Trophoblast cell (in vitro differentiated cells and primary cell): Measurements from ENCODE around the gene ZNF662.

Source experiments
- DNase-seq, 2 donors: peaks; one replicate each; pipeline ENCODE4 v3.0.0-alpha.2; 2016
- H2AFZ ChIP-seq: 2 replicates; pipeline ENCODE4 v1.6.1; 2013; ENCODE audit warnings: low read length, moderate library complexity, mild to moderate bottlenecking; ENCODE audit not compliant: insufficient read depth, poor library complexity
- H2AK5ac ChIP-seq: 2 replicates; pipeline ENCODE4 v1.6.1; 2013; ENCODE audit warnings: mild to moderate bottlenecking, low read length
- H2BK120ac ChIP-seq: 2 replicates; pipeline ENCODE4 v1.6.1; 2013; ENCODE audit warnings: low read length, mild to moderate bottlenecking, moderate library complexity; ENCODE audit not compliant: insufficient read depth, poor library complexity
- H2BK12ac ChIP-seq: 2 replicates; pipeline ENCODE4 v1.6.1; 2013; ENCODE audit warnings: mild to moderate bottlenecking, low read length, moderate library complexity
- H2BK5ac ChIP-seq: 2 replicates; pipeline ENCODE4 v1.6.1; 2013; ENCODE audit warnings: low read length, low read depth, moderate library complexity, mild to moderate bottlenecking; ENCODE audit not compliant: poor library complexity
- H3K14ac ChIP-seq: 2 replicates; pipeline ENCODE4 v1.6.1; 2013; ENCODE audit warnings: mild to moderate bottlenecking, low read length
- H3K18ac ChIP-seq: 2 replicates; pipeline ENCODE4 v1.6.1; 2013; ENCODE audit warnings: mild to moderate bottlenecking, low read length
- H3K23ac ChIP-seq: 2 replicates; pipeline ENCODE4 v1.6.1; 2013; ENCODE audit warnings: low read length
- H3K27ac ChIP-seq: 2 replicates; pipeline ENCODE4 v1.5.1; 2013; ENCODE audit warnings: low read depth, mild to moderate bottlenecking, inconsistent platforms, low read length, moderate library complexity
- H3K27me3 ChIP-seq: 2 replicates; pipeline ENCODE4 v1.6.1; 2013; ENCODE audit warnings: inconsistent platforms, mild to moderate bottlenecking, low read length, moderate library complexity; ENCODE audit not compliant: insufficient read depth
- H3K36me3 ChIP-seq, 2 experiments: 1 replicate in 1 of 2; 2 replicates in 1 of 2; pipeline ENCODE4 v1.6.1; 2013; ENCODE audit warnings: low read length in 2 of 2, mild to moderate bottlenecking in 2 of 2, moderate library complexity in 1 of 2; ENCODE audit not compliant: insufficient read depth in 2 of 2, control insufficient read depth in 1 of 2
- H3K4ac ChIP-seq: 2 replicates; pipeline ENCODE4 v1.6.1; 2013; ENCODE audit warnings: low read depth, mild to moderate bottlenecking, low read length, moderate library complexity
- H3K4me1 ChIP-seq, 2 experiments: 1 replicate in 1 of 2; 2 replicates in 1 of 2; pipeline ENCODE4 v1.6.1; 2013; ENCODE audit warnings: low read length in 2 of 2, mild to moderate bottlenecking in 2 of 2, moderate library complexity in 1 of 2; ENCODE audit not compliant: insufficient read depth in 2 of 2, control insufficient read depth in 1 of 2
- H3K4me2 ChIP-seq: 2 replicates; pipeline ENCODE4 v1.6.1; 2013; ENCODE audit warnings: inconsistent platforms, mild to moderate bottlenecking, low read length, moderate library complexity
- H3K4me3 ChIP-seq: 2 replicates; pipeline ENCODE4 v1.5.1; 2013; ENCODE audit warnings: mild to moderate bottlenecking, low read depth, low read length, inconsistent platforms
- H3K79me1 ChIP-seq: one replicate; pipeline ENCODE4 v1.6.1; 2013; ENCODE audit warnings: low read length
- H3K79me2 ChIP-seq: 2 replicates; pipeline ENCODE4 v1.6.1; 2013; ENCODE audit warnings: low read length, mild to moderate bottlenecking; ENCODE audit not compliant: control insufficient read depth, insufficient read depth, poor library complexity
- H3K9ac ChIP-seq: 2 replicates; pipeline ENCODE4 v1.6.1; 2013; ENCODE audit warnings: mild to moderate bottlenecking, low read length
- H3K9me3 ChIP-seq: 2 replicates; pipeline ENCODE4 v1.6.1; 2013; ENCODE audit warnings: low read depth, mild to moderate bottlenecking, control low read depth, inconsistent platforms, low read length; ENCODE audit not compliant: insufficient read depth
- H4K12ac ChIP-seq: 2 replicates; pipeline ENCODE4 v1.6.1; 2013; ENCODE audit warnings: low read depth, mild to moderate bottlenecking, low read length, moderate library complexity
- H4K8ac ChIP-seq: 2 replicates; pipeline ENCODE4 v1.6.1; 2013; ENCODE audit warnings: low read depth, mild to moderate bottlenecking, low read length, moderate library complexity
- H4K91ac ChIP-seq: one replicate; pipeline ENCODE4 v1.6.1; 2013; ENCODE audit warnings: low read depth, mild to moderate bottlenecking, low read length, moderate library complexity
- WGBS: extraction: QIAGEN DNeasy Blood & Tissue Kit; methylation state at CpG from one replicate; pipeline ENCODE4 v1.1.7; 2013; ENCODE audit warnings: missing lambda C conversion rate; ENCODE audit not compliant: insufficient read length, insufficient coverage; ENCODE audit errors: extremely low coverage; 5-methylcytosine and 5-hydroxymethylcytosine counted together

ZNF662 gene

DNA sequence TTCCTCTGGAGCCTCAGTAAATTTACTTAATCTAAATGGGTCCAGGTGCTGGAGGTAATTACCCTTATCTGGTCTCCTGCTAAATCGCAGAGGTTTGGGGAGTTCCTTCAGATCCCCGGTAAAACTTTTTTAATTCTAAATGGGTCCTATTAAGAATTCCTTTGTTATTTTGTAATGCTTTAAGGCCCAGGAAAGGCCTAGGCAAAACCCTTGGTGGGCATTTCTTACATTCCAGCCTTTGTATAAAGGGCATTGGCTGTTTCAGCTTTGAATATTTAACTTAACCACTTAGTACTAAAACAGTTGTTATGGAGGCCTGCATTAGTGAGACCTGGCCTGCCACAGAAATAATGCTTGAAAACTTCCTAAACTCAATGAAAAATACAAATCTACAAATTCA, 14.9 kb upstream of the ZNF662 start:
- no peaks in the 10 kb centered on the region for H3K79me1 ChIP-seq

DNA sequence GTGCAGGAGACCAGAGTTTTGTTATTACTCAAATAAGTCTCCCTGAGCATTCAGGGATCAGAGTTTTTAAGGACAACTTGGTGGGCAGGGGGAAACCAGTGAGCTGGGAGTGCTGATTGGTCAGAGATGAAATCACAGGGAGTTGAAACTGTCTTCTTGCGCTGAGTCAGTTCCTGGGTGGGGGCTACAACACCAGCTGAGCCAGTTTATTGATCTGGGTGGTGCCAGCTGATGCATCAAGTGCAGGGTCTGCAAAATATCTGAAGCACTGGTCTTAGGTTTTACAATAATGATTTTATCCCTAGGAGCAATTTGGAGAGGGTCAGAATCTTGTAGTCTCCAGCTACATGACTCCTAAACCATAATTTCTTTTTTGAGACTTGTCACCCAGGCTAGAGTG, 13.8 kb upstream of the ZNF662 start:
- Histone ChIP-seq H4K8ac (no peak overlapping the region), H4K91ac (no peak overlapping the region), H3K14ac (no peak overlapping the region), H3K4me3 (no peak overlapping the region), H3K4me2 (no peak overlapping the region), H2AFZ (no peak overlapping the region), H2BK12ac (no peak overlapping the region), H2BK120ac (no peak overlapping the region), H3K9ac (no peak overlapping the region), H3K79me1 (no peaks in the 10 kb centered on the region), H3K9me3 (no peaks in the 10 kb centered on the region), H3K23ac (no peak overlapping the region), H3K18ac (no peak overlapping the region), H2AK5ac (no peak overlapping the region), H2BK5ac (no peak overlapping the region), H3K36me3 (no peaks in the 10 kb centered on the region), H3K79me2 (no peaks in the 10 kb centered on the region), H4K12ac (no peak overlapping the region), H3K4me1 (no peaks in the 10 kb centered on the region), H3K4ac (no peak overlapping the region), H3K27me3 (no peaks in the 10 kb centered on the region), H3K27ac (no peak overlapping the region)
- DNase-seq: no peak
- WGBS: no CpG with 5 or more reads among the region's 1 CpG

More for the DNA sequence above, 14.9 kb upstream of the ZNF662 start:
- Histone ChIP-seq H2AFZ (no peak overlapping the region), H3K9ac (no peak overlapping the region), H2BK120ac (no peak overlapping the region), H4K8ac (no peak overlapping the region), H2BK12ac (no peak overlapping the region), H3K4me2 (no peak overlapping the region), H2AK5ac (no peak overlapping the region), H3K27ac (no peak overlapping the region), H3K4me1 (no peaks in the 10 kb centered on the region), H3K27me3 (no peaks in the 10 kb centered on the region), H3K79me2 (no peaks in the 10 kb centered on the region), H3K14ac (no peak overlapping the region), H3K36me3 (no peaks in the 10 kb centered on the region), H4K91ac (no peak overlapping the region), H4K12ac (no peak overlapping the region), H3K23ac (no peak overlapping the region), H2BK5ac (no peak overlapping the region), H3K9me3 (no peaks in the 10 kb centered on the region), H3K18ac (no peak overlapping the region), H3K4me3 (no peak overlapping the region), H3K4ac (no peak overlapping the region)
- no CpG with 5 or more reads among the region's 2 CpGs for WGBS
- no peak for DNase-seq

DNA sequence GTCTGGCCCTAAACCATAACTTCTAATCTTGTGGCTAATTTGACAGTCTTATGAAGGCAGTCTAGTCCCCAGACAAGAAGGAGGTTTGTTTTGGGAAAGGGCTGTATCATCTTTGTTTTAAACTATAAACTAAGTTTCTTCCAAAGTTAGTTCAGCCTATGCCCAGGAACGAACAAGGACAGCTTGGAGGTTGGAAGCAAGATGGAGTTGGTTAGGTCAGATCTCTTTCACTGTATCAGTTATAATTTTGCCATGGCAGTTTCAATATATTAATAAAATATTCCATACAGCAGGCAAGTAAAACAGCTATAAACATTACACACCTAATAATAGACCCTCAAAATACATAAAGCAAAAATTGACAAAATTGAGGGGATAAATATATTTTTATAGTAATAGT, 13.1 kb upstream of the ZNF662 start:
- Histone ChIP-seq H4K12ac (no peak overlapping the region), H3K36me3 (no peaks in the 10 kb centered on the region), H3K79me1 (no peaks in the 10 kb centered on the region), H3K4me2 (no peak overlapping the region), H2BK120ac (no peak overlapping the region), H3K79me2 (no peaks in the 10 kb centered on the region), H4K8ac (no peak overlapping the region), H3K27me3 (no peaks in the 10 kb centered on the region), H3K9ac (no peak overlapping the region), H3K23ac (no peak overlapping the region), H3K9me3 (no peaks in the 10 kb centered on the region), H2BK5ac (no peak overlapping the region), H3K27ac (no peak overlapping the region), H3K4me3 (no peak overlapping the region), H2AFZ (no peak overlapping the region), H3K4me1 (no peaks in the 10 kb centered on the region), H4K91ac (no peak overlapping the region), H3K18ac (no peak overlapping the region), H3K4ac (no peak overlapping the region), H2AK5ac (no peak overlapping the region), H2BK12ac (no peak overlapping the region), H3K14ac (no peak overlapping the region)
- DNase-seq: no peak
- no CpG with 5 or more reads among the region's 1 CpG for WGBS

DNA sequence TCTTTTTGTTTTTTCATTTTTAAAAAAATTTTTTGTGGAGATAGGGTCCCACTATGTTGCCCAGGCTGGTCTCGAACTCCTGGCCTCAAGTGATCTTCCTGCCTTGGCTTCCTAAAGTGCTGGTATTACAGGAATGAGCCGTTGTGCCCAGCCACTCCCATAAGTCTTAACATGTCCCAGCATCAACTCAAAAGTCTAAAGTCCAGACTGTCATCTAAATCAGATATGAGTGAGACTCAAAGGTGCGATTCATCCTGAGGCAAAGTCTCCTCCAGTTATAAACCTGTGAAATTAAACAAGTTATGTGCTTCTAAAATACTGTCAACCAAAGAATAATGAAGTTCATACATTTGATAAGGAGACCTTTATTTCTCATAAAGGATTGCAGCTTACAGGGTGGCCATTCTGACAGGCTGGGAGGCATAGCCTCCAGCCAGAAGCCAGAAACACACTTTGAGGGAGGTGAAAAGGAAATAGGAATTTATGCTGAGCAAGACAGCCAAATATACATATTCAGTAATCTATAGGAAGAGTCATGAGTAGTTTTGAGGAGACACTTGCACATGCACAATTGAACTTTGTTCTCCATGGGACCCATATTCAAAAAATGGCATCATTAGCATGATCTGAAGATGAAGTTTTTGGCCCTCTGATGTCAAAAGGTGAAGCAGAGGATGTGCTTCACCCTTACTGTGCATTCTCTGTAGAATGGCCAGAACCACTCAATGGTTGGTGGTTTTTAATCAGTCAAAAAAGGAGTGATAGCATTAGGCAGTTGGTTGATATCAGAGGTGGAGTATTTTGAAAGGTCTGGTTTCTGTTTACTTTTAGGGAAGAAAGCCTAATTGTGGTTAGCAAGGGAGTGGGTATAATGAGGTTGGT, 11.0 kb upstream of the ZNF662 start:
- no peak overlapping the region for H3K9ac ChIP-seq
- H3K9me3 ChIP-seq: no peaks in the 10 kb centered on the region
- H2BK12ac ChIP-seq: no peak overlapping the region
- no CpG with 5 or more reads among the region's 3 CpGs for WGBS
- H3K4me1 ChIP-seq: no peaks in the 10 kb centered on the region
- no peak overlapping the region for H3K4ac ChIP-seq
- no peak for DNase-seq
- H3K27ac ChIP-seq: no peak overlapping the region
- no peaks in the 10 kb centered on the region for H3K79me2 ChIP-seq
- H3K36me3 ChIP-seq: no peaks in the 10 kb centered on the region
- H3K27me3 ChIP-seq: no peaks in the 10 kb centered on the region
- H3K14ac ChIP-seq: no peak overlapping the region
- H2AK5ac ChIP-seq: no peak overlapping the region
- no peak overlapping the region for H3K18ac ChIP-seq
- no peak overlapping the region for H4K12ac ChIP-seq
- H4K91ac ChIP-seq: no peak overlapping the region
- no peak overlapping the region for H3K23ac ChIP-seq
- H2BK120ac ChIP-seq: no peak overlapping the region
- H2BK5ac ChIP-seq: no peak overlapping the region
- no peaks in the 10 kb centered on the region for H3K79me1 ChIP-seq
- H2AFZ ChIP-seq: no peak overlapping the region
- no peak overlapping the region for H3K4me3 ChIP-seq
- H3K4me2 ChIP-seq: no peak overlapping the region
- H4K8ac ChIP-seq: no peak overlapping the region
